Mucosa of stomach (tissue), 1 donor: ENCODE data around the gene PPTC7.
A peak's percentile ranks its signal among the peaks of the same experiment; 100 is the strongest.
"Not testable (repeated sequence)": the region's sequence is repeated elsewhere in the genome, so short reads cannot be mapped to it uniquely, and the experiment has no call there.

Source experiments
- H3K27me3 ChIP-seq: one replicate; pipeline ENCODE4 v1.7.0; 2013; ENCODE audit warnings: mild to moderate bottlenecking, low read length; ENCODE audit not compliant: control insufficient read depth, insufficient read depth
- H3K36me3 ChIP-seq: one replicate; pipeline ENCODE4 v1.7.0; 2013; ENCODE audit warnings: low read length; ENCODE audit not compliant: control insufficient read depth, insufficient read depth
- H3K4me1 ChIP-seq: one replicate; pipeline ENCODE4 v1.7.0; 2013; ENCODE audit warnings: mild to moderate bottlenecking, low read length; ENCODE audit not compliant: control insufficient read depth, insufficient read depth
- H3K4me3 ChIP-seq: one replicate; pipeline ENCODE4 v1.7.0; 2013; ENCODE audit warnings: low read length
- H3K9ac ChIP-seq: one replicate; pipeline ENCODE4 v1.7.0; 2013; ENCODE audit warnings: mild to moderate bottlenecking, low read length, moderate library complexity
- H3K9me3 ChIP-seq: one replicate; pipeline ENCODE4 v1.7.0; 2013; ENCODE audit warnings: mild to moderate bottlenecking, low read length, moderate library complexity; ENCODE audit not compliant: control insufficient read depth
- donor health status: Pancreatic carcinoma.

Gene PPTC7, protein sequence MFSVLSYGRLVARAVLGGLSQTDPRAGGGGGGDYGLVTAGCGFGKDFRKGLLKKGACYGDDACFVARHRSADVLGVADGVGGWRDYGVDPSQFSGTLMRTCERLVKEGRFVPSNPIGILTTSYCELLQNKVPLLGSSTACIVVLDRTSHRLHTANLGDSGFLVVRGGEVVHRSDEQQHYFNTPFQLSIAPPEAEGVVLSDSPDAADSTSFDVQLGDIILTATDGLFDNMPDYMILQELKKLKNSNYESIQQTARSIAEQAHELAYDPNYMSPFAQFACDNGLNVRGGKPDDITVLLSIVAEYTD

DNA sequence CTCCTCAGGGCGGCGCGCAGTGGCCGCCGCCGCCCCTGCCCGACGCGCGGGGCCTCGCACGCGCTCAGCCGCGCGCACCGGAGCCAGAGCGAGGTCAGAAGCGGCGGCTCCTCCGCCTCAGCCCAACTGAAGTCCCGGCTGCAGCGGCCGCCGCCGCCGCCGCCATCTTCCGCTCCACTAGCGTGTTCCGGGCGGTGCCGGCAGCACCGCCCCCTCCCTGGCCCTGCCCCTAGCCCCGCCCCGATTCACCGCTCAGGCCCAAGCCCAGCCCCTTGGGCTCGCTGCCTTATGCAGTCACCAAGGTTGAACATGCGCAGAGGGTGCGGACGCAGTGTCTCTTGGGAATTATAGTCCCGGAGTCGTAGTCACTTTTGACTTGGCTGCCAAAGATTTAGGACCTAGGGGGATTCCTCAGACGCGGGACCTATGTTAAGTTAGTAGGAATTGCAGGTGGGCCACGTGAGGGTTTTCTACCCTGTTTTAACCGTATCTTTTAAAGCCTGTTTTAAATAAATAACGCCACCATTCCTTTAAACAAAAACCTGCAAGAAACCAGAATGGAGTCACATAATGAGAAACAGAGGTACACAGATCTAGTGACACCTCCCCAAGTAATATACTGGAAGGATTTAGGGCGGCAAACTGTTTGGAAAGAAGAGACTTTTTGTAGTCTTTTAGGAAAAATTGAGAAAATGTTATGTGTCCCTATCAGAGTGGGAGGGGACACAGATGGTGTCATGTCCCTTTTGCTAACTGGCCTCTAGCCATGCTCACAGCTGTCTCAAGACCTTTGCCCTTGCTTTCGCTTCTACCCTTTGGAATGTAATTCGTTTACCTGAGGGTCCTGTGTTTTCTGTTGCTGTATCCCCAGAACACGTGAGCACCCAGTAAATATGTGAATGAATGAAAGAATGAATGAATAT, at the start of gene PPTC7:
TSS of gene PPTC7 (minus strand) at position 182 of the 923 bp plus-strand sequence. CDS start 287 bp downstream, outside the sequence.
- Histone ChIP-seq H3K4me1 (peaks cover 26% of the 10 kb centered on the region), H3K4me3 (peak within 1 kb of the TSS; percentile 43), H3K9me3 (no peaks in the 10 kb centered on the region), H3K36me3 (no peaks in the 10 kb centered on the region), H3K27me3 (no peaks in the 10 kb centered on the region), H3K9ac (peak within 1 kb of the TSS; percentile 82)

DNA sequence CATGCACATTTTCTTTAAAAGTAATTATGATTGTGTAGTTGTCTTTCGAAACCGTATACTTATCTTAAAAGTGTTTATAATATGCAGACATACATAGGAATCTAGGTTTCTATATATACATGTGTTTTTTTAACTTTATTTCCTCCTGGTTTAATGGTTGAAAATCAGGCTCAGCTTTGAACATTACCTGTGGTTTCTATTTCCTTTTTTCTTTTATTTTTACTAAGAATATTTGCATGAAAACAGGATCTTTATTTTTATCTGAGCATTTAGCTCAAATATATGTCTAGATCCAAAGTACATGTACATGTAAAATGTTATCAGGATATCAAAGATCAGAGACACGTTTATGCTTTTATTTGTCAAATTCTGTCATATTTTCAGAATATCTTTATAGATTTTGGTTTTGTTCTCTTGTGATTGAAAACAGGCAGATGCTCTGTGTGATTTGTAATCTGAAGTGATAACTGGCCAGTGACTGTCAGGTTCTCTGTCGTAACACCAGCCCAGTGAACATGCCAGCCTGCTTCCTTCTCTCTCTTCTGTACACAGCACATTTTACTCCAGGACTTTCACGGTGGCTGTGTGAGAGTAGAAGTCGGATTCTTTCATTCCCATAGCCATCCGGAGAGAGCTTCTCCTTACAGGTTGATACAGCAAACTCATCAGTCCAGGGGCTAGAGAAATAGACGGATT, 44.5 kb upstream of the PPTC7 start:
- no peaks in the 10 kb centered on the region for H3K27me3 ChIP-seq
- no peaks in the 10 kb centered on the region for H3K4me1 ChIP-seq

GRCh38 chr12:110622582-110622981, 39.5 kb upstream of the PPTC7 start:
- Histone ChIP-seq H3K4me1 (no peaks in the 10 kb centered on the region), H3K36me3 (no peaks in the 10 kb centered on the region), H3K4me3 (no peak overlapping the region), H3K27me3 (no peaks in the 10 kb centered on the region), H3K9ac (no peak overlapping the region), H3K9me3 (no peaks in the 10 kb centered on the region)

More for the DNA sequence above, 44.5 kb upstream of the PPTC7 start:
- Histone ChIP-seq H3K9me3 (no peaks in the 10 kb centered on the region), H3K36me3 (no peaks in the 10 kb centered on the region), H3K4me3 (no peak overlapping the region), H3K9ac (no peak overlapping the region)

GRCh38 chr12:110619534-110619953, 36.4 kb upstream of the PPTC7 start:
- Histone ChIP-seq H3K4me1 (peaks cover under 1% of the 10 kb centered on the region), H3K27me3 (no peaks in the 10 kb centered on the region), H3K4me3 (no peak overlapping the region), H3K9me3 (no peaks in the 10 kb centered on the region), H3K36me3 (no peaks in the 10 kb centered on the region), H3K9ac (no peak overlapping the region)

DNA sequence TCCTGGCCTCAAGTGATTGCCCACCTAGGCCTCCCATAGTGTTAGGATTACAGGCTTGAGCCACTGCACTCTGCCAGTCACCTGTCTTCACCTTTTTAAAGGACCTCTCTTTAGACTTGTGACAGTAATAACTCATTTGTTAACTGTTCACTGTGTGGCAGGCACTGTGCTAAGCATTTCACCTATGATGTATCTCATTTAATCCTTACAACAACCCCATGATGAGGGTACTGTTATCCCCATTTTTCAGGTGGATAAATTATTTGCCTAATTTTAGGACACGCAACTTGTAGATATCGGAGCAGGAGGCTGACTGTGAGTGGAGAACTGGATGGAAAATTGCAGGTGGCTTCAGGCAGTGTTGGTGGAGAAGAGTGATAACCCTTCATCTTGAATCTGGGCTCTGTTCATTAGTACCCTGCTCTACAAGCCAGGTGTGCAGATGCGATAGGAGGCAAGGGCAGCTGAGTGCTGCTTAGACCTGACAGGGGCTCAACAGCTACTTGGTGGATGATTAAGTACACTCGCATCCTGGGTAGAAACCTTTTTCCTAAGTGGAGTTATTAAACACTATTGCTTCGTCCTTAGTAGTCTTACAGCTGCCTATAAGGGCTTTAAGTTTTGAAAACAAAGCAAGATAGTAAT, 33.5 kb upstream of the PPTC7 start:
- Histone ChIP-seq H3K9ac (no peak overlapping the region), H3K4me1 (peaks cover 5% of the 10 kb centered on the region), H3K36me3 (no peaks in the 10 kb centered on the region), H3K9me3 (no peaks in the 10 kb centered on the region), H3K4me3 (no peak overlapping the region), H3K27me3 (no peaks in the 10 kb centered on the region)

DNA sequence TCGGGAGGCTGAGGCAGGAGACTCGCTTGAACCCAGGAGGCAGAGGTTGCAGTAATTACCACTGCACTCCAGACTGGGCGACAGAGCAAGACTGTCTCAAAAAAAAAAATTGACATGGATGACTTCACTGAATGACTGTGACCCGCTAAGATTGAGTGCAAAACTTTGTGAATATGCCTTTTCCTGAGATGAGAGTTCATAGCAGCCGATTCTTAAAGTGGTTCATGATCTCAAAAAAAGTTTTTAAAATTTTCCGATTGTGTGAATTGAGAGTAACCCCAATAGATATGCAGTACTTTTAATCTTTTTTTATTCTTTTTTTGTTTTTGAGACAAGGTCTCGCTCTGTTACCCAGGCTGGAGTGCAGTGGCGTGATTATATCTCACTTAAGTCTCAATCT, 32.1 kb upstream of the PPTC7 start:
- H3K27me3 ChIP-seq, result no peaks in the 10 kb centered on the region
- H3K9ac ChIP-seq, result no peak overlapping the region
- no peaks in the 10 kb centered on the region for H3K9me3 ChIP-seq
- H3K4me3 ChIP-seq, result no peak overlapping the region
- H3K36me3 ChIP-seq, result no peaks in the 10 kb centered on the region
- H3K4me1 ChIP-seq, result peaks cover 5% of the 10 kb centered on the region

- peak within 1 kb of the TSS; percentile 53 for H3K4me3 ChIP-seq
- H3K9ac ChIP-seq, result peak within 1 kb of the TSS; percentile 69
- H3K36me3 ChIP-seq, result no peaks in the 10 kb centered on the region
- H3K4me1 ChIP-seq, result peaks cover 5% of the 10 kb centered on the region
- no peaks in the 10 kb centered on the region for H3K9me3 ChIP-seq
- no peaks in the 10 kb centered on the region for H3K27me3 ChIP-seq
These were observed 30.9 kb upstream of the PPTC7 start, which contains the start of gene TCTN1 for GRCh38 chr12:110613771-110614684. Gene TCTN1 (plus strand): TSS chr12:110614129. CDS start chr12:110614183, 54 bp downstream.

DNA sequence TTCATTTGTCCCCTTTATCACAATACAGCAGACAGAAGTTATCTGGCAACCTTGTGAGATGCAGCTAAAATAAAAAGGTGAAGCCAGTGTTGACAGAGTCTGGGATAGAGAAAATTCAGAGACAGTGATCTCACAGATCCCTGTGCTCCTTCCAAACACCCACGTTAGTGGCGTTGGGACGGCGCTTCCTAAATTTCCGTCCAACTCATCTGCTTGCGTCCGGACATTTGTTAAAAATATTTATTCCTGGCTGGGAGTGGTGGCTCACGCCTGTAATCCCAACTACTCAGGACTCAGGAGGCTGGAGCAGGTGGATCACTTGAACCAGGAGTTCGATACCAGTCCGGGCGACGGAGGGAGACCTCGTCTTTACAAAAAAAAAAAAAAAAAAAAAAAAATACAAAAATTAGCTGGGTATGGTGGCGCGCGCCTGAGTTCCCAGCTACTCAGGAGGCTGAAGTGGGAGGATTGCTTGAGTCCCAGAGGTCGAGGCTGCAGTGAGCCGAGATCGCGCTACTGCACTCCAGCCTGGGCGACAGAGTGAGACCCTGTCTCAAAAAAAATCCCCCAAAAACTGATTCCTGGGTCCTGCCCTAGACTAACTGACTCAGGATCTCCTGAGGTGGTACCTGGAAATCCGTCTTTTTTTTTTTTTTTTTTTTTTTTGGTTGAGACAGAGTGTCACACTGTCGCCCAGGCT, 30.1 kb upstream of the PPTC7 start:
- peak overlapping the region; percentile 69 for H3K9ac ChIP-seq
- peak overlapping the region; percentile 53 for H3K4me3 ChIP-seq
- no peaks in the 10 kb centered on the region for H3K27me3 ChIP-seq
- H3K36me3 ChIP-seq, result no peaks in the 10 kb centered on the region
- H3K4me1 ChIP-seq, result peaks cover 5% of the 10 kb centered on the region
- H3K9me3 ChIP-seq, result no peaks in the 10 kb centered on the region

GRCh38 chr12:110606253-110606611, 23.1 kb upstream of the PPTC7 start:
- Histone ChIP-seq H3K9me3 (no peaks in the 10 kb centered on the region), H3K36me3 (no peaks in the 10 kb centered on the region), H3K4me3 (no peak overlapping the region), H3K4me1 (no peaks in the 10 kb centered on the region), H3K27me3 (no peaks in the 10 kb centered on the region), H3K9ac (no peak overlapping the region)

DNA sequence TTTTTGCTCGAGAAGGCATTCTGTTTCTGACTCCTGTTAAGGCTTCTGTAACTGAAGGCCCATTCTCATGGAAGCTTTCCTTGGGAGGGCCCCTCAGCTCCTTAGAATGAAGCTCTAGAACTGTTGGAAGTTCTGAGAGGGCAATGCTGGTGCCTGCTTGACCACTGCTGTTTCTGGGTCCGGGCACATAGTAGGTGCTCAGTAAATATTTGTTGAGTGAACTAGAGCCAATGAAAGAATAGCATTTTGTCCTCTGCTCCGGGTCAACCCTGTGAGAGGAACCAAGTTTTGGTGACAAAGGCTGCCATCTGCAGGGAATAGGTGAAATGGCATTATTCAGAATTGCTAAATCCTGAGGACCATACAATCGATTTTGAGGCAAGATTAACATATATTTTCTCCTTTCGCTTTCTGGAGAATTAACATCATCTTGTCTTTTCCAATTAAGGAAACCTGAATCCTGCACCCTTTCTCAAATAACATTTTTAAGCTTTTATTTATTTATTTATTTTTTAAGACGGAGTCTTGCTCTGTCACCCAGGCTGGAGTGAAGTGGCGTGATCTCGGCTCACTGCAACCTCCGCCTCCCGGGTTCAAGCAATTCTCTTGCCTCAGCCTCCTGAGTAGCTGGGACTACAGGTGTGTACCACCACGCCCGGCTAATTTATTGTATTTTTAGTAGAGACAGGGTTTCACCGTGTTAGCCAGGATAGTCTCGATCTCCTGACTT, 19.1 kb upstream of the PPTC7 start:
- not testable (repeated sequence) for H3K9me3 ChIP-seq, H3K4me1 ChIP-seq, H3K36me3 ChIP-seq, H3K27me3 ChIP-seq, H3K4me3 ChIP-seq, H3K9ac ChIP-seq
